Motor neuron (in vitro differentiated cells): Measurements from ENCODE around the gene CIZ1. TPM values are rescaled to one million over a fixed set of nuclear protein-coding genes. Genes with fewer than 3 reads are reported as not detected.

Source experiments
- ATAC-seq, 8 experiments: fragments of 200-7000 bp; cut with Tn5 transposase; replicated peaks in 6 of 8; 2 replicates each; pipeline ENCODE4 v1.8.0; 2021; ENCODE audit warnings: mild to moderate bottlenecking in 8 of 8, moderate library complexity in 8 of 8
- H3K27ac ChIP-seq, 2 donors: fragments of 250-450 bp; sonication (Bioruptor Pico); 2 replicates each; pipeline ENCODE4 v1.9.0; 2021; ENCODE audit warnings: antibody characterized with exemption in 2 of 2, mild to moderate bottlenecking in 2 of 2, moderate library complexity in 1 of 2
- H3K4me1 ChIP-seq, 2 donors: fragments of 250-450 bp; sonication (Bioruptor Pico); replicated peaks in 1 of 2; 2 replicates each; pipeline ENCODE4 v1.6.1; 2021; ENCODE audit warnings: antibody characterized with exemption in 2 of 2, mild to moderate bottlenecking in 2 of 2, moderate library complexity in 1 of 2
- H3K4me3 ChIP-seq, 5 donors: fragments of 250-450 bp; sonication (Bioruptor Pico); 2 replicates each; pipeline ENCODE4 v1.9.0; 2021; ENCODE audit warnings: antibody characterized with exemption in 5 of 5, mild to moderate bottlenecking in 5 of 5, moderate library complexity in 4 of 5
- WGBS, 10 experiments: fragments of 450-650 bp; shearing (Covaris generic); methylation state at CpG; one replicate each; pipeline ENCODE4 v1.0.0; 2022; 5-methylcytosine and 5-hydroxymethylcytosine counted together
- in situ Hi-C, 9 experiments: fragments of 400-800 bp; cut with MboI; loops; one replicate each; pipeline ENCODE4 v1.15.0; 2021; ENCODE audit warnings: low sequenced_read_pairs in 9 of 9, low pct_unique_long_range_greater_than_20kb in 2 of 9; ENCODE audit not compliant: unreplicated experiment in 9 of 9
- total RNA-seq, 8 experiments: library from RNA; unstranded; fragments of 300-600 nt; gene quantifications; 2 replicates each; pipeline versions ENCODE4 v1.2.3 to v1.2.4, GENCODE V29; 2022

CIZ1 gene
- total RNA-seq, 8 experiments from 2014 or later = 36.3 to 92.5 (median 70.9) TPM

DNA sequence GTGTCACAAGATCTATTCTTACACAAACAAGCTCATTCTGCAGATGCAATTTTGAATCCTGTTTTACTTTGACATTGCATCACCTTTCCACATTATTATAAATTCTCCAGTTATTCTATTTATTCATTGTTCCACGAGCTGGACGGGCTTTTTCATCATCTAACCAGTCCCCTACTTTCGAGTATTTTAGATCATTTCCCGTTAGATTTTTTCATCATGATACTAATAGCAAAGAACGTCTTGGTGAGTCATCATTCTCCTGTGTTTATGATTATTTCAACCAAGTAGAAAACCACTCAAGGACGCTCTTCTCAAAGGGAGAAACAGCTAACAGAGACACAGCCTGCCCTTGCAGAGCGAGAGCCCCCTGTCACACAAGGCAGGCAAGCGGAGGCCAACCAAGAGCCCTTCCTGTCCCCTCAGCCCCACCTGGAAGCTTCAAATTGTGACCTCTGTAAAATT lies 16.2 kb downstream of the CIZ1 start:
- no peaks in the 10 kb centered on the region for H3K4me1 ChIP-seq
- no peak overlapping the region for H3K27ac ChIP-seq
- no peak overlapping the region for H3K4me3 ChIP-seq
- in situ Hi-C loops = no loop called here
- peak in 4 of 8 experiments; percentile 12 to 66 (median 60) for ATAC-seq
- 58 to 100% (median 83%) methylated on average over 1 to 8 of the region's 8 CpGs; no CpG with 5 or more reads in 1 of the 10 experiments for WGBS, 10 experiments

DNA sequence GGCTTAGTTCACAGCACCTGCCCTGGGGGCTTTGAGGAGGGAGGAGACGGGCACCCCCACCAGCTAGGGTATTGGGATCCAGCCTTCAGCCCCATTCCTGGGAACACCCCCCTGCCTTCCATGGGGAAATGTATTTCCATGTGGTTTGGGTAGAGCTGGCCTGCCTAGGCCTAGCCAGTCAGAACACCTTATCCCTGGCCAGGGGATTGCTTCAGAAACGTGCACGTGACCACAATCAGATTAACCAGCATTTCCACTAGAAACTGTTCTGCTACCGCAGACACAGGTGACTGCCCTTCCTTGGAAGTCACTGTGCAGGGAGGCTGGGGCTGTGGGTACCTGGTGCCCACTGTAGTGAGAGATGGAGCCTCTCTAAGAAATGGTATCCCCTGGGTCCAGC lies 17.3 kb downstream of the CIZ1 start:
- H3K4me1 ChIP-seq = no peaks in the 10 kb centered on the region
- H3K4me3 ChIP-seq = no peak overlapping the region
- no peak for ATAC-seq
- H3K27ac ChIP-seq = no peak overlapping the region
- in situ Hi-C loops = no loop called here
- 86 to 100% (median 100%) methylated on average over 1 to 3 of the region's 4 CpGs; no CpG with 5 or more reads in 6 of the 10 experiments for WGBS, 10 experiments

DNA sequence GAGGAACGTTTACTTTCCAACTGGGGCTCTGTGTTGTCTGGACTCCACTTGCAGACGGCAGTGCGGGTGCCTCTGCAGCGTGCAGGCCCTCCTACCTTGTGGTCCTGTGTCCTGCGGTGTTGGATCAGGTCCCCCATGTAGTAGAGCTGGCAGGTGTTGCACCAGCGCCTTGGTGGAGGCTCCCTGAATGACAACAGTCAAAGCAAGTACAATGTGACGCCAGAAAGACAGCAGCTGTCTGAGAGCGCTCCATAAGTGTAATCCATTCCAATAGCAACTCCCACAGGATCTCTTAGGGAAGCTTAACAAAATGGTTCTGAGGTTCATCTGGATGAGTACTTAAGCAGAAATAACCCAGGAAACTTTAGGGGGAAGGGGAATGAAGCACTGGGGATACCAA lies 21.4 kb downstream of the CIZ1 start:
- Histone ChIP-seq H3K4me3 (no peak overlapping the region), H3K27ac (no peak overlapping the region), H3K4me1 (no peaks in the 10 kb centered on the region)
- 83 to 100% (median 96%) methylated on average over 1 to 4 of the region's 8 CpGs; no CpG with 5 or more reads in 5 of the 10 experiments for WGBS, 10 experiments
- no peak for ATAC-seq
- in situ Hi-C loops = no loop called here

DNA sequence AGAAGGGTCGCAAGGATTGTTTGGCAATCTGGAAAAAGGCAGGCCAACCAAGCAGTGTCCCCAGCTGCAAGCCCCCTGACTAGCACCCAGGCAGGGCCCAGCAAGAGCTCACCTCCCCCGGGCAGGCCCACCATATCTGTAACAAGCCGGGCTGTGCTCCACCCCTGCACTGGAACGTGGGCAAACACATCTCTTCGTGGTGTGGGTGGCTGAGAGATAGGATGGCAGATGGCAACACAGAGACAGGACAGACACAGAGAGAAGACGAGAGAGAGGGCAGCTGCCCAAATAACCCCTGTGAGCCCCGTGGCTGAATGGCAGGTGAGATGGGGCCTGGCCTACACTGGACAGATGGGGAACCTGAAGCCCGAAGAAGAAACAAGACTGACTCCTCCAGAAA lies 21.9 kb downstream of the CIZ1 start:
- Histone ChIP-seq H3K4me3 (no peak overlapping the region), H3K4me1 (no peaks in the 10 kb centered on the region), H3K27ac (no peak overlapping the region)
- WGBS, 10 experiments = 77 to 84% (median 82%) methylated on average over 1 to 6 of the region's 8 CpGs; no CpG with 5 or more reads in 6 of the 10 experiments
- peak in 2 of 8 experiments; percentile 7 to 18 for ATAC-seq
- in situ Hi-C loops = no loop called here

DNA sequence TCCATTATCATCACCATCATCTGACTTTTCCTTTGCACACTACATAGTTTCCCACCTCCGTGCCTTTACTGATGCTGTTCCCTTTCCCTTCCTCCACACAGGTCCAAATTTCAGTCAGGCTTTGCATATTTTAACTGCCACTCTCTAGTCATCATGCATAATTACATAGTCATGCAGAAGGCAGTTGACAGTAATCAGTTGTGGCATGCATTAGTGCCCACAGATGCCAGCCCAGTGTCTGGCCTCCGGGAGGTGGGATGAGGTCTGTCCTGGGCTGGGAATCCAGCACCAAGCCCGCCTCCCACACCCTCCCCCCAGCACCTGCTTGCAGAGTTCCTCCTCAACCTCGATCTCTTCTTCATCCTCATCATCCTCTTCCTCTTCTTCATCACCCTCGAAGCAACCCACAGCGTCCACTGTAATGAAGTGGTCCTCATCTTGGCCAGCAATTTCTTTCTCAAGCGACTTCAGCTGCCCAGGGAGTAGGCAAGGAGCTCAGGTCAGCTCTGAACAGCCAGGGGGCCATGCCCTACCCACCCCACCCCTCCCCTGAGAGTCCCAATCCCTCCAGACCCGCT lies 22.6 kb downstream of the CIZ1 start:
- no peak overlapping the region for H3K27ac ChIP-seq
- no peaks in the 10 kb centered on the region for H3K4me1 ChIP-seq
- peak in 1 of 8 experiments; percentile 20 for ATAC-seq
- no peak overlapping the region for H3K4me3 ChIP-seq
- in situ Hi-C loops = no loop called here
- WGBS, 10 experiments = 30 to 100% (median 92%) methylated on average over 1 to 4 of the region's 8 CpGs; no CpG with 5 or more reads in 2 of the 10 experiments

DNA sequence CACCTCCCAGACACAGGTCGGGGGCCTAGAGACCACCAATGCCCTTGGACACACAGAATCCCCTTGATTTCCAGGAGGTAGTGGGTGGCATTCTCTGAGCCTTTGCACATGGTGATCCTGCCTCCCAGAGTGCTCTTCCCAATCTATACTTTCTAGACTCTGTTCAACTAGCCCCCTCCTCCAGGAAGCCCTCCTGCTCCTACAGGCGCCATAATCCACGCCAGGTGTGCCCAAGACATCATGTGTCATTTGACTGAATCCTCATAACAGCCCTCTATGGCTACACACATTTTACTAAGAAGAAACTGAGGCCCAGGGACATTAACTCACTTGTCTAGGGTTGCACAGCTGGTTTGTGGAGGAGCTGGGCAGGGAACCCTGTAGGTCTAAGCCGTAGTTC lies 24.2 kb downstream of the CIZ1 start:
- ATAC-seq = no peak
- 93 to 100% (median 94%) methylated on average over 2 to 3 of the region's 4 CpGs; no CpG with 5 or more reads in 7 of the 10 experiments for WGBS, 10 experiments
- H3K4me1 ChIP-seq = no peaks in the 10 kb centered on the region
- H3K27ac ChIP-seq = no peak overlapping the region
- no peak overlapping the region for H3K4me3 ChIP-seq
- in situ Hi-C loops = no loop called here

DNA sequence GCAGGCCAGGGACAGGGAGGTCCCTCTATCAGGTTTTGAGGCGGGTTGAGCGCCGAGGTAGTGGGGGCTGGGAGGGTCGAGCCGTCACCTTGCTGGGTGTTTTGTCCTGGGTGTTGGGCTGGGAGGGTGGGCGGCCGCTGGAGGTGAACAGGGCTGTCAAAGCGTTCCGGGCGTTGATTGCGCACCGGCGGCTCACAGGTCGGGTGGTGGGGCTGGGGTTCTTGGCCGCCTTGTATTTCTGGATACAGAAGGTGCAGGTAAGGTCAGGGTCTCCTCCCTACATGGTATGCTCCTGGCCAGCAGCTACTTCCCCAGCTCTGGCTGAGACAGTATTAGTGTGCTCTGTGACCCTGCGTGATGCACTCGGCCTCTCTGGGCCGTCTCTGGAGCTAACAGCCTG lies 25.2 kb downstream of the CIZ1 start:
- in situ Hi-C loops = no loop called here
- H3K4me1 ChIP-seq = peaks cover 1 to 2% of the 10 kb centered on the region in 2 donors
- WGBS, 10 experiments = 80 to 94% (median 90%) methylated on average over 1 to 7 of the region's 18 CpGs; no CpG with 5 or more reads in 6 of the 10 experiments
- H3K27ac ChIP-seq = no peak overlapping the region
- no peak for ATAC-seq
- H3K4me3 ChIP-seq = no peak overlapping the region

DNA sequence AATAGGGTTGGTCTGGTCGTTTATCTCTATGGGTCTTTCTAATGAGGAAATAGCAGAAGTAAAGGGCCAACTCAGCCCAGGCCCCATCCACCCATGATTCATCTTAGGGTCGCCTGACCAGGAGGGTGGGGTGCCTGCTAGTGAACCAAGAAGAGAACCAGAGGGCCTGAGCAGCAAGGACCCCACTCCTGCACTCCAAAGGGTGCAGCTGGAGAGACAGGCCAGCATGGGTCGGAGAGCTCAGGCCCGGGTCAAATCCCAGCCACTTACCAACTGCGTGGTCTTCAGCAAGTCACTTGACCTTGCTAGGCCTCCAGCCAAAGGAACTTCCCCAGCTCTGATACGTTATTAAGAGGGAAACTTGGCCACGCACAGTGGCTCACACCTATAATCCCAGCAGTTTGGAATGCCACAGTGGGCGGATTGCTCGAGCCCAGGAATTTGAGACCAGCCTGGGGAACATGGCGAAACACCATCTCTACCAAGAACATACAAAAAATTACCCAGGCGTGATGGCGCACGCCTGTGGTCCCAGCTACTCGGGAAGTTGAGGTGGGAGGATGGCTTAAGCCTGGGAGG lies 27.0 kb downstream of the CIZ1 start:
- in situ Hi-C loops = no loop called here
- no peak for ATAC-seq
- Histone ChIP-seq H3K4me3 (no peak overlapping the region), H3K4me1 (peaks cover 4 to 5% of the 10 kb centered on the region in 2 donors), H3K27ac (peak overlapping the region in 1 of 2 donors; percentile 17)
- 20 to 100% (median 91%) methylated on average over 2 to 11 of the region's 14 CpGs; no CpG with 5 or more reads in 4 of the 10 experiments for WGBS, 10 experiments

DNA sequence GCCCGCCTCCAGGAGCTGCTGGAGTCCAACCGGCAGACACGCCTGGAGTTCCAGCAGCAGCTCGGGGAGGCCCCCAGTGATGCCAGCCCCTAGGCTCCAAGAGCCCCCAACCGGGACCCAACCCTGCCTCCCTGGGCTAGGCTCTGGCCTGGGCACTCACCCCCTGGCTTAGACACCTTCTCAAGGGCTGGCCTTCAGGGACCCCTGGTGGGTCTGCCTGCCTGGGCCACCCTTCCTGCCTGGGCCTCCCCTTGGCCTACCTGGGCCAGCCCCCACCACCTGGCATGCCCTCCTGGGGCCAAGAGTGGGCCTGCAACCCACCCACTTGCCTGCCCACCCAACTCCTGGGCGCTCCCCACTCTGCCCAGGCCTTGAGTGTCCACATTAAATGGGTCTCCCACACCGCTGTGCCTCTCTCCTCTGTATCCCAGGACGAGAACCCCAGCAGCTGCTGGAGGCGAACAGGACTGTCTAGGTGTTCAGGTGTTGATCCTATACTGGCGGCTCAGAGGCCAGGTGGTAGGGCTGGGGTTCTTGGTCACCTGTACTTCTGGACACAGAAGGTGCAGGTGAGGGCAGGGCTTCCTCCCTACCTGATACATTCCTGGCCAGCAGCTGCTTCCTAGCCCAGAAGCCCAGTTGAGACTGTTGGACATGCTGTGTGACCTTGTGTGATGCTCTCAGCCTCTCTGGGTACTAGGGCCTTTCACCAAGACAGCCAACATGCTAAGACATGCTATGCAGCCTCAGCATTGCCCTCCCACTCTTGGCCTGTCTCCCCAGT lies 27.7 kb downstream of the CIZ1 start:
- no peak for ATAC-seq
- Histone ChIP-seq H3K27ac (no peak overlapping the region), H3K4me1 (peaks cover 5 to 6% of the 10 kb centered on the region in 2 donors), H3K4me3 (no peak overlapping the region)
- WGBS, 10 experiments = 80 to 100% (median 90%) methylated on average over 1 to 2 of the region's 10 CpGs; no CpG with 5 or more reads in 6 of the 10 experiments
- in situ Hi-C loops = no loop called here

DNA sequence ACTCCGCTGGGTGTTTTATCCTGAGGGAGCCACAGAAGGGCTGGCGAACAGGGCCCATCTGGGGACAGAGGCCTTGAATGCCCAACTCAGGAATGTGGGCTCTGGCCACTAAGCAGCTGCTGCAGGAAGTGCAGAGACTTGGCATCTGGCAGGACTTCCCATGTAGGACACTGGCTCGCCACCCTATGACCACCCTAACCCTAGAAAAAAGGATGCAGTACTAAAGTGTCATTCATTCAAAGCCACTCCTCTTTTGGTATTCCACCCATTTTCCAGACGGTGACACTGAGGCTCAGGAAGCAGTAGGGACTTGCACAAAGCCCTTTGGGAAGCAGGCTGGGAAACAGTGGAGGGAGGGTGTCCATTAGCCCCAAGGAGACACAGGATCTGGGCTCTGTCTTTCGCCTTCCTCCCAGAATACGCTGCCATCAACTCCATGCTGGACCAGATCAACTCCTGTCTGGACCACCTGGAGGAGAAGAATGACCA lies 28.3 kb downstream of the CIZ1 start:
- in situ Hi-C loops = no loop called here
- no peak overlapping the region for H3K4me3 ChIP-seq
- WGBS, 10 experiments = 83 to 100% (median 92%) methylated on average over 1 to 5 of the region's 6 CpGs; no CpG with 5 or more reads in 6 of the 10 experiments
- no peak for ATAC-seq
- no peak overlapping the region for H3K27ac ChIP-seq
- peaks cover 5 to 6% of the 10 kb centered on the region in 2 donors for H3K4me1 ChIP-seq

DNA sequence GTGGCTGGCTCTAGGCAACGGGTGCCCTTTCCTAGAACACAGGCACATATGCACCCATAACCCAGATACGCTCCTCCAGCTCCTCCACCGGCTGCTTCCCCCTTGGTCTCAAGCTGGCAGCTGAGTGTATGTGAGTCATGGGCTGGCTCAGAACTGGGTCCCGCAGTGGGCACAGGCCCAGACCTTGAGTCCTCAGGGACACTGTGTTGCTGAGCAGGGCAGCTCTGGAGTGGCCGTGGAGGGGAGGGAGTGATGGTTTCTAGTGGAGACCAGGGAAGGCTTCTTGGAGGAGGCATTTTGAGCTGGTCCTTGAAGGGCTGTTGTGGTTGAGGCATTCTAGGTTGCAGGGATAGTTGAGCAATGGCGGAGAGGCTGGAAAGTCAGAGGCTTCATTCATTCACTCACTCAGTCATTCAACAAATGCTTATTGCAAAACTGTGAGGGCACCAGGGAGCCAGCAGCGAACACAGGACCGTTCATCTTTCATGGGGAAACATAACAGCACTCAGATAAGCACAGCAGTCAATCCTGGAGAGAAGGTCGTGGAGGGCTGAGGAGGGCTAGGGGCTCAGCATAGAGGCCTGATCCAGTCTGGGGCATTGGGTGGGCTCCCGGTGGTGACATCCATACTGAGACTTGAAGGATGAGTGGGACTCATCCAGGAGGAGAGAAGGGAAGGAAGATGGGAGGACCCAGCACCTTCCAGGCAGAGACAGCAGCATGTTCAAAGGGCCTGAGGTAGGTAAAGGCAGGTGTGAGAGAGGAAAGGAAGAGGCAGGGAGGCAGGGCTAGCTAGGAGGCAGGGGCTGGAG lies 29.0 kb downstream of the CIZ1 start:
- Histone ChIP-seq H3K4me3 (no peak overlapping the region), H3K4me1 (peaks cover 5 to 6% of the 10 kb centered on the region in 2 donors), H3K27ac (no peak overlapping the region)
- WGBS, 10 experiments = 67 to 100% (median 91%) methylated on average over 1 to 7 of the region's 10 CpGs; no CpG with 5 or more reads in 2 of the 10 experiments
- in situ Hi-C loops = no loop called here
- ATAC-seq = no peak

DNA sequence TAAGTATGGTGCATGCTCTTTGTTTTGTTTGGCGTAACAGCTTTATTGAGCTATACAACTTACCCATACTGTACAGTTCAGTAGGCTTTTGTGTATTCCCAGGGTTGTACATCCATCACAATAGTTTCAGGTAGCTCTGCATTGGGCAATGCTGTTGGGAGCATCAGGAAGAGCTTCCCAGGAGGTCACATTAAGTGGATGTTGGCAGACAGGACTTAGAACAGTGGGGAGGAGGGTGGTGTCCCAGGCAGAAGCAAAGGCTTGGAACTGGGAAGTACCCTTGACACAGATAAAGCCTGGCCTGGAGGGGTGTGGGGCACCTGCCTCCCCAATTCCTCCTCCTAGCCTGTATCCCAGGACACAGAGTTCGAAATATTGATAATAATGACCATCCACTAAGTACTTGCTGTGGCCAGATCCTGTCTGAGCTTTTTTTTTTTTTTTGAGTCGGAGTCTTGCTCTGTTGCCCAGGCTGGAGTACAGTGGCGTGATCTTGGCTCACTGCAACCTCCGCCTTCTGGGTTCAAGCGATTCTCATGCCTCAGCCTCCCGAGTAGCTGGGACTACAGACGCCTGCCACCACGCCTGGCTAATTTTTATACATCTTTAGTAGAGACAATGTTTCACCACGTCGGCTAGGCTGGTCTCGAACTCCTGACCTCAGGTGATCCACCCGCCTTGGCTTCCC lies 30.0 kb downstream of the CIZ1 start:
- Histone ChIP-seq H3K4me3 (peak overlapping the region in 4 of 5 donors; percentile 60 to 90 (median 76)), H3K27ac (no peak overlapping the region), H3K4me1 (peaks cover 5 to 6% of the 10 kb centered on the region in 2 donors)
- in situ Hi-C loops = no loop called here
- no peak for ATAC-seq
- WGBS, 10 experiments = 70 to 100% (median 93%) methylated on average over 1 to 9 of the region's 13 CpGs; no CpG with 5 or more reads in 2 of the 10 experiments
